ENCODE data around the gene FBXL17. TPM values are rescaled to one million over a fixed set of nuclear protein-coding genes. Genes with fewer than 3 reads are reported as not detected.

FBXL17 gene
- total RNA-seq, 1 donor from 2014 or later, result 17.5 TPM

GRCh38 chr5:108255468-108255867, 126.4 kb downstream of the FBXL17 start:
- Histone ChIP-seq H3K4me3 (no peak overlapping the region), H3K36me3 (no peaks in the 10 kb centered on the region), H3K27me3 (no peaks in the 10 kb centered on the region), H3K9me3 (no peaks in the 10 kb centered on the region), H3K27ac (no peak overlapping the region), H3K4me1 (peaks cover 4% of the 10 kb centered on the region)
- intact Hi-C loops (cut with DNase I), result no loop called here
- ATAC-seq (no peak), DNase-seq (no peak)
- TF ChIP-seq CTCF (IDR thresholded peaks at IDR 0.05), result no peak

GRCh38 chr5:108251350-108251749, 130.5 kb downstream of the FBXL17 start:
- Histone ChIP-seq H3K4me3 (no peak overlapping the region), H3K9me3 (no peaks in the 10 kb centered on the region), H3K4me1 (no peaks in the 10 kb centered on the region), H3K36me3 (no peaks in the 10 kb centered on the region), H3K27ac (no peak overlapping the region), H3K27me3 (no peaks in the 10 kb centered on the region)
- DNase-seq (no peak), ATAC-seq (no peak)
- no peak for TF ChIP-seq CTCF (IDR thresholded peaks at IDR 0.05)
- intact Hi-C loops (cut with DNase I), result no loop called here

GRCh38 chr5:108249785-108250426, 132.0 kb downstream of the FBXL17 start:
- no peak overlapping the region for H3K4me3 ChIP-seq
- H3K36me3 ChIP-seq, result no peaks in the 10 kb centered on the region
- H3K27ac ChIP-seq, result no peak overlapping the region
- ATAC-seq, result no peak
- H3K9me3 ChIP-seq, result no peaks in the 10 kb centered on the region
- DNase-seq, result no peak
- intact Hi-C loops (cut with DNase I), result no loop called here
- H3K4me1 ChIP-seq, result no peaks in the 10 kb centered on the region
- H3K27me3 ChIP-seq, result no peaks in the 10 kb centered on the region
- TF ChIP-seq CTCF (IDR thresholded peaks at IDR 0.05), result no peak

GRCh38 chr5:108249095-108249784, 132.7 kb downstream of the FBXL17 start:
- no peaks in the 10 kb centered on the region for H3K36me3 ChIP-seq
- ATAC-seq, result no peak
- no peaks in the 10 kb centered on the region for H3K4me1 ChIP-seq
- intact Hi-C loops (cut with DNase I), result no loop called here
- TF ChIP-seq CTCF (IDR thresholded peaks at IDR 0.05), result no peak
- no peaks in the 10 kb centered on the region for H3K27me3 ChIP-seq
- H3K9me3 ChIP-seq, result no peaks in the 10 kb centered on the region
- no peak overlapping the region for H3K27ac ChIP-seq
- no peak for DNase-seq
- no peak overlapping the region for H3K4me3 ChIP-seq

GRCh38 chr5:108238936-108239887, 142.7 kb downstream of the FBXL17 start:
- Histone ChIP-seq H3K9me3 (no peaks in the 10 kb centered on the region), H3K36me3 (no peaks in the 10 kb centered on the region), H3K4me1 (no peaks in the 10 kb centered on the region), H3K27me3 (no peaks in the 10 kb centered on the region), H3K4me3 (no peak overlapping the region), H3K27ac (no peak overlapping the region)
- ATAC-seq (no peak), DNase-seq (no peak)
- TF ChIP-seq CTCF (IDR thresholded peaks at IDR 0.05), result no peak
- intact Hi-C loops (cut with DNase I), result no loop called here

All from upper lobe of right lung (tissue), 1 donor.